GM23338 (cell line): Measurements from ENCODE around the gene CYP3A7. TPM values are rescaled to one million over a fixed set of nuclear protein-coding genes. Genes with fewer than 3 reads are reported as not detected.

Experiments used
- ATAC-seq: fragments of 200-7000 bp; cut with Tn5 transposase; 3 replicates; pipeline ENCODE4 v1.9.1; 2020
- DNase-seq: peaks from one replicate; pipeline ENCODE4 v3.0.0-alpha.2; 2015; ENCODE audit warnings: low spot score
- H2AFZ ChIP-seq: fragments of 200-600 bp; sonication (generic); 2 replicates; pipeline ENCODE4 v1.8.0; 2016; ENCODE audit warnings: antibody characterized with exemption, mild to moderate bottlenecking, moderate library complexity
- H3F3A ChIP-seq: fragments of 200-600 bp; sonication (generic); replicated peaks from 2 replicates; pipeline ENCODE4 v1.8.0; 2017; ENCODE audit warnings: antibody characterized with exemption, mixed run types, low read depth
- H3K27ac ChIP-seq: fragments of 200-600 bp; sonication (generic); 2 replicates; pipeline ENCODE4 v1.6.1; 2016; ENCODE audit warnings: low read depth
- H3K27me3 ChIP-seq: fragments of 200-600 bp; sonication (generic); 2 replicates; pipeline ENCODE4 v1.8.0; 2016; ENCODE audit warnings: mild to moderate bottlenecking, mixed run types, moderate library complexity; ENCODE audit not compliant: insufficient read depth
- H3K36me3 ChIP-seq: fragments of 200-600 bp; sonication (generic); 2 replicates; pipeline ENCODE4 v1.8.0; 2016; ENCODE audit warnings: mild to moderate bottlenecking; ENCODE audit not compliant: insufficient read depth
- H3K4me1 ChIP-seq: fragments of 200-600 bp; sonication (generic); 2 replicates; pipeline ENCODE4 v1.8.0; 2016; ENCODE audit warnings: mild to moderate bottlenecking, moderate library complexity; ENCODE audit not compliant: insufficient read depth
- H3K4me2 ChIP-seq: fragments of 200-600 bp; sonication (generic); 2 replicates; pipeline ENCODE4 v1.7.1; 2017; ENCODE audit warnings: mixed run types
- H3K4me3 ChIP-seq: fragments of 200-600 bp; sonication (generic); 2 replicates; pipeline ENCODE4 v1.6.1; 2016; ENCODE audit warnings: mixed run types
- H3K79me2 ChIP-seq: fragments of 200-600 bp; sonication (generic); replicated peaks from 2 replicates; pipeline ENCODE4 v1.8.0; 2017; ENCODE audit warnings: mild to moderate bottlenecking; ENCODE audit not compliant: insufficient read depth
- H3K9me2 ChIP-seq: fragments of 200-600 bp; sonication (generic); 2 replicates; pipeline ENCODE4 v1.8.0; 2017; ENCODE audit not compliant: insufficient read depth
- H4K20me1 ChIP-seq: fragments of 200-600 bp; sonication (generic); replicated peaks from 2 replicates; pipeline ENCODE4 v1.8.0; 2017; ENCODE audit warnings: mild to moderate bottlenecking; ENCODE audit not compliant: insufficient read depth
- H3K27ac Mint-ChIP-seq: 2 replicates; pipeline ENCODE4 v1.8.0; 2020; ENCODE audit warnings: inconsistent platforms, mild to moderate bottlenecking, moderate library complexity, mixed read lengths
- H3K27me3 Mint-ChIP-seq: 3 replicates; pipeline ENCODE4 v1.8.0; 2022; ENCODE audit warnings: low read depth, mild to moderate bottlenecking, moderate library complexity, mixed read lengths, inconsistent platforms; ENCODE audit not compliant: insufficient read depth, poor library complexity
- H3K36me3 Mint-ChIP-seq: 3 replicates; pipeline ENCODE4 v1.8.0; 2021; ENCODE audit warnings: low read depth, mild to moderate bottlenecking, inconsistent platforms, moderate library complexity, mixed read lengths
- H3K4me1 Mint-ChIP-seq: 3 replicates; pipeline ENCODE4 v1.8.0; 2020; ENCODE audit warnings: mild to moderate bottlenecking, inconsistent platforms, mixed read lengths
- H3K4me3 Mint-ChIP-seq: 3 replicates; pipeline ENCODE4 v1.8.0; 2021; ENCODE audit warnings: moderate library complexity, mild to moderate bottlenecking, inconsistent platforms, mixed read lengths
- H3K9me3 Mint-ChIP-seq: 3 replicates; pipeline ENCODE4 v1.8.0; 2020; ENCODE audit warnings: moderate library complexity, mild to moderate bottlenecking, inconsistent platforms, mixed read lengths
- CREB1 ChIP-seq: fragments of 250-450 bp; sonication (Bioruptor Pico); IDR thresholded peaks from 2 replicates; pipeline ENCODE4 v1.5.0; 2020; ENCODE audit warnings: low read depth, mild to moderate bottlenecking, moderate library complexity
- CTCF ChIP-seq, 2 experiments: fragments of 200-600 bp in 1 of 2; sonication (generic) in 1 of 2; conservative IDR thresholded peaks; 2 replicates each; pipeline versions ENCODE4 v1.5.1 to v1.6.1; 2016 to 2017; ENCODE audit warnings: antibody characterized with exemption in 2 of 2, low read depth in 2 of 2, mild to moderate bottlenecking in 2 of 2, moderate library complexity in 1 of 2
- ETS1 ChIP-seq: IDR thresholded peaks from 2 replicates; pipeline ENCODE4 v1.6.1; 2016; ENCODE audit warnings: antibody characterized with exemption
- EZH2 ChIP-seq: fragments of 200-600 bp; sonication (generic); IDR thresholded peaks from one replicate; pipeline ENCODE4 v1.8.0; 2017; ENCODE audit warnings: antibody characterized with exemption, mild to moderate bottlenecking, low read depth; ENCODE audit not compliant: unreplicated experiment
- EZH2phosphoT487 ChIP-seq: fragments of 200-600 bp; sonication (generic); IDR thresholded peaks from one replicate; pipeline ENCODE4 v1.8.1; 2018; ENCODE audit warnings: antibody characterized with exemption; ENCODE audit not compliant: unreplicated experiment
- JUNB ChIP-seq: IDR thresholded peaks from one replicate; pipeline ENCODE4 v1.6.1; 2016; ENCODE audit warnings: antibody characterized with exemption; ENCODE audit not compliant: unreplicated experiment
- NANOG ChIP-seq: IDR thresholded peaks from 2 replicates; pipeline ENCODE4 v1.6.1; 2016; ENCODE audit warnings: antibody characterized with exemption, borderline replicate concordance
- POLR2AphosphoS5 ChIP-seq: IDR thresholded peaks from 2 replicates; pipeline ENCODE4 v1.6.1; 2016; ENCODE audit warnings: antibody characterized with exemption, low read depth
- REST ChIP-seq: IDR thresholded peaks from one replicate; pipeline ENCODE4 v1.6.1; 2018; ENCODE audit warnings: antibody characterized with exemption; ENCODE audit not compliant: unreplicated experiment
- STAT1 ChIP-seq: IDR thresholded peaks from one replicate; pipeline ENCODE4 v1.6.1; 2016; ENCODE audit warnings: antibody characterized with exemption; ENCODE audit not compliant: unreplicated experiment
- ZNF114 ChIP-seq: fragments of 250-450 bp; sonication (Bioruptor Pico); IDR thresholded peaks from 2 replicates; pipeline ENCODE4 v1.5.0; 2020; ENCODE audit warnings: mild to moderate bottlenecking, moderate library complexity
- ZNF331 ChIP-seq: fragments of 250-450 bp; sonication (Bioruptor Pico); IDR thresholded peaks from 2 replicates; pipeline ENCODE4 v1.5.0; 2020; ENCODE audit warnings: low read depth, mild to moderate bottlenecking, moderate library complexity
- ZNF462 ChIP-seq: fragments of 250-450 bp; sonication (Bioruptor Pico); IDR thresholded peaks from 2 replicates; pipeline ENCODE4 v1.5.0; 2020; ENCODE audit warnings: mild to moderate bottlenecking, moderate library complexity
- polyA plus RNA-seq: library from polyadenylated mRNA; unstranded; fragments of >200 nt; fragmentation: Nextera tagmentation; extraction: Ambion mirVana; gene quantifications from 2 replicates; pipeline ENCODE4 v1.2.1, GENCODE V29; 2016
- total RNA-seq: library from RNA; depleted of rRNA; stranded (reverse); fragments of >200 nt; shearing (Covaris generic); gene quantifications from 2 replicates; pipeline ENCODE4 v1.2.3, GENCODE V29; 2014

CYP3A7 gene
- total and polyA plus RNA-seq, 2 experiments from 2014 or later, result 0.19 TPM; not detected in 1

- TF ChIP-seq POLR2AphosphoS5, result no peak
- TF ChIP-seq EZH2, result no peak
- TF ChIP-seq JUNB, result no peak
These were observed 33.5 kb upstream of the CYP3A7 start (continued) for GRCh38 chr7:99768471-99768870.

- no peaks in the 10 kb centered on the region for H3K36me3 ChIP-seq
These were observed 32.7 kb upstream of the CYP3A7 start for GRCh38 chr7:99767662-99768061.

More at GRCh38 chr7:99767662-99768061, 32.7 kb upstream of the CYP3A7 start:
- DNase-seq (no peak), ATAC-seq (no peak)
- TF ChIP-seq CREB1 (no peak), STAT1 (no peak), ZNF462 (no peak), ZNF114 (CRISPR knock-in tag) (no peak), EZH2phosphoT487 (no peak), REST (no peak), JUNB (no peak), CTCF (conservative IDR thresholded peaks at IDR 0.05; ENCODE audit: low read depth in 2 of 2) (no peak), NANOG (no peak), ZNF331 (no peak), POLR2AphosphoS5 (no peak), EZH2 (no peak), ETS1 (no peak)
- Histone ChIP-seq H3K27ac (no peak overlapping the region), H3F3A (no peaks in the 10 kb centered on the region), H2AFZ (no peak overlapping the region), H3K4me3 (no peak overlapping the region), H3K4me1 (no peaks in the 10 kb centered on the region), H3K79me2 (no peaks in the 10 kb centered on the region), H3K4me2 (no peak overlapping the region), H3K27me3 (no peaks in the 10 kb centered on the region), H3K9me2 (peaks cover 3% of the 10 kb centered on the region; the same call in 1 of the 2 replicates), H4K20me1 (no peaks in the 10 kb centered on the region)
- H3K36me3 Mint-ChIP-seq, result no peaks in the 10 kb centered on the region
- no peak overlapping the region for H3K4me3 Mint-ChIP-seq
- H3K4me1 Mint-ChIP-seq, result no peaks in the 10 kb centered on the region
- H3K27me3 Mint-ChIP-seq, result peaks cover 2% of the 10 kb centered on the region
- H3K27ac Mint-ChIP-seq, result no peak overlapping the region
- H3K9me3 Mint-ChIP-seq, result no peaks in the 10 kb centered on the region
